NCI-H1436 treated with DMSO at 0.1 percent for 48 hours (cell line): ENCODE results near the gene LAIR1.
"Not testable (repeated sequence)": the region's sequence is repeated elsewhere in the genome, so short reads cannot be mapped to it uniquely, and the experiment has no call there.

Source experiments
- DNase-seq: peaks from one replicate; lab custom pipeline; 2025; lab: John Stamatoyannopoulos, UW

Gene LAIR1, protein sequence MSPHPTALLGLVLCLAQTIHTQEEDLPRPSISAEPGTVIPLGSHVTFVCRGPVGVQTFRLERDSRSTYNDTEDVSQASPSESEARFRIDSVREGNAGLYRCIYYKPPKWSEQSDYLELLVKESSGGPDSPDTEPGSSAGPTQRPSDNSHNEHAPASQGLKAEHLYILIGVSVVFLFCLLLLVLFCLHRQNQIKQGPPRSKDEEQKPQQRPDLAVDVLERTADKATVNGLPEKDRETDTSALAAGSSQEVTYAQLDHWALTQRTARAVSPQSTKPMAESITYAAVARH

DNA sequence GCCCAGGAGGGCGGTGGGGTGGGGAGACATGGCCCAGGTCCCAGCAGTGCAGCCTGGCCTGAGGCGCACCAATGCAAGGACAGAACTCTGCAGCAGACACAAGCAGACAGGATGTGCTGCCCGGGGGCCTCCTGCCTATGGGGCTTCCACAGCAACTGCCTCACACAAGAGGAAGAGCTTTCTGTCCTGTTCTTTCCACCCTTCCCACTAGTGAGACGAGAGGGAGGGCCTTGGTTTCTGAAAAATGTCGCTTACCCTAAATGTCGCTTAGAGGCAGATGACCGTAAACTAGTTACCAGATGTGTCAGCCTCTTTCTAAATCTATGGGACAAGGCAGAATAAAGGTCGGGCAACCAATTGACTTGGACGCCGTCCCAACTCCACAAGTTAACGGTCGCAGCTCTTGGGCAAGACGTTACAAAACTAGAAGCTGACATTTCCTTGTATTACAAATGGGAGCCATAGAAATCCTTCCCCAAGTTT, at the start of gene LAIR1:
LAIR1 (minus strand) TSS at position 157 of the 483 bp plus-strand sequence; CDS start at position 30, 127 bp downstream.
- DNase-seq: no peak

DNA sequence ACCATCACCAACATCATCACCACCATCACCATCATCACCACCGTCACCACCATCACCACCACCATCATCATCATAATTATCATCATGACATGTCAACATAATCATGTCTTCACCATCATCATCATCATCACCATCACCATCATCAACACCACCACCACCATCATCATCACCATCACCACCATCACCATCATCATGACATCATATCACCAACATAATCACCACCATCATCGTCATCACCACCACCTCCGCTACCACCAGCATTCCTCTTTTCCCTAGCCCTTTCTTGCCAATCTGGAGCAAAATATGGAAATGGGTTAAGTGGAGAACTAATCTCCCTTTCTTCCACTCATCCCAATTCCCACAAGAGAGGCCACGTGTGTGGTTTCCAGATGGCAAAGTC, 49.4 kb upstream of the LAIR1 start:
- DNase-seq: no peak

DNA sequence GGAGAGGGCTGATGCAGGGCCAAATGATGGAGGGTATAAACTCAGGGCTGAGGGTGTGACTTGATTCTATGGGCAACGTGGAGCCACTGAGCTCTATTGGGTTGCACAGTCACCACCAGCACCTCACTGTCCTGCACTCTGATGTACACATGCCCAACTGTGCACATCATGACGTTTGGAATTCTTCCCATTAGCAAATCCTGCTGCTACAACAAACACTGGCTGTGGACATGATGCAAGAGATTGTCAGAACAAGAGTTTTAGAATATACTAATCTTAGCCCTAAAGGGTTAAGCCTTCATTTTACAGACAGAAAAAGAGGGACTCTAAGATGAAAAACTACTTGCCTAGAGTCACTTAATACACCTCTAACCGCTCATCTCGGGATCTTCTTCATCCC, 48.1 kb upstream of the LAIR1 start:
- DNase-seq: no peak

DNA sequence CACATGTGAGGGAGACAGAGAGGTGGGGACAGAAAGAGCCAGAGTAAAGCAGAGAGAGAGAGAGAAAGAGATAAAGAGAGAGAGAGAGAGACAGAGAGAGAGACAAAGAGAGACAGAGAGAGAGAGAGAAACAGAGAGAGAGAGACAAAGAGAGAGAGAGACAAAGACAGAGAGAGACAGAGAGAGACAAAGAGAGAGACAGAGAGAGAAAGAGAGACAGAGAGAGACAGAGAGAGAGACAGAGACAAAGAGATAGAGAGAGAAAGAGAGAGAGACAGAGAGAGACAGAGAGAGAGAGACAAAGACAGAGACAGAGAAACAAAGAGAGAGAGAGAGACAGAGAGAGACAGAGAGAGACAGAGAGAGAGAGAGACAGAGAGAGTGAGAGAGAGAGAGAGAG, 46.3 kb upstream of the LAIR1 start:
- no peak for DNase-seq

DNA sequence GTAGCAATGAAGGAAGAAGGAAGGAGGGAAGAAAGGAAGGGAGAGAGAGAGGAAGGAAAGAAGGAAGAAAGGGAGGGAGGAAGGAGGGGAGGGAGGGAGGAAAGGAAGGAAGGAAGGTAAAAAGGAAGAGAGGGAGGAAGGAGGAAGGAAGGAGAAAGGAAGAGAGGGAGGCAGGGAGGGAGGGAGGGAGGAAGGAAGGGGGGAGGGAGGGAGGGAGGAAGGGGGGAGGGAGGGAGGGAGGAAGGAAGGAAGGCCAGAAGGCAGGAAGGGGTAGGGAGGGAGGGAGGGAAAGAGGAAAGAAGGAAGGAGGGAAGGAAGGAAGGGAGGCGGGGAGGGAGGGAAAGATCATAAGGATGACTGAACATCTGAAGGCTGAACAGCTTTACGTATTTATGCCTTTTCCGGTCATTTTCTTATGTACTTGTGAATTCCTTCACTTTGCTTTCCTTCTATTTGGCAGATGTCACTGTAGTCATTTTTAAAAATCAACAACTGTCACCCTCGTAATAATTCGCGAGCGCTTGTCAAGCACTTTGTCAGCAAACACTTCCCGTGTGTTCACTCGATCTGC, 43.8 kb upstream of the LAIR1 start:
- no peak for DNase-seq

DNA sequence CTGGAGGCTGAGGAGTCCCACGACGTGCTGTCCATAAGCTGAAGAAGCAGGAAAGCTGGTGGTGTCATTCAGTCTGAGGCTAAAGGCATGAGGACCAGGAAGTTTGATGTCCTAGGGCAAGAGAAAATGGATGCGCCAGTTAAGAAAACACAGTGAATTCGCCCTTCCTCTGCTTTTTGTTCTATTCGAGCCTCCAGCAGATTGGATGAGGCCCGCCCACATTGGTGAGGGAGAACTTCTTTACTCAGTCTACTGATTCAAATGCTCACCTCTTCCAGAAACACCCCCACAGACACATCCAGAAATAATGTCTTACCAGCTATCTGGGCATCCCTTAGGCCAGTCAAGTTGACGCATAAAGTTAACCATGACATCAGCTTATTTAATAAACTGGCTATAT, 43.0 kb upstream of the LAIR1 start:
- DNase-seq: no peak

DNA sequence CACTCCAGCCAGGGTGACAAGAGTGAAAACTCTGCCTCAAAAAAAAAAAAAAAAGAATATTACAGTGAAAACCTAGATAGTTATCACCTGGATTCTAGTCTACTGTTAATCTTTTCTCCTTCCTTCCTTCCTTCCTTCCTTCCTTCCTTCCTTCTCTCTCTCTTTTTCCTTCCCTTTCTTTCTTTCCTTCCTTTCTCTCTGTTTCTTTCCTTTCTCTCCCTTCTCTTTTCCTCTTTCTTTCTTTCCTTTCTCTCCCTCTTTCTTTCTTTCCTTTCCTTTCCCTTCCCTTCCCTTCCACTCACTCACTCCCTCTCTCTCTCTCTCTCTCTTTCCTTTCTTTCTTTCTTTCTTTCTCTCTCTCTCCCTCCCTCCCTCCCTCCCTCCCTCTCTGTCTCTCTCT, 40.9 kb upstream of the LAIR1 start:
- no peak for DNase-seq

DNA sequence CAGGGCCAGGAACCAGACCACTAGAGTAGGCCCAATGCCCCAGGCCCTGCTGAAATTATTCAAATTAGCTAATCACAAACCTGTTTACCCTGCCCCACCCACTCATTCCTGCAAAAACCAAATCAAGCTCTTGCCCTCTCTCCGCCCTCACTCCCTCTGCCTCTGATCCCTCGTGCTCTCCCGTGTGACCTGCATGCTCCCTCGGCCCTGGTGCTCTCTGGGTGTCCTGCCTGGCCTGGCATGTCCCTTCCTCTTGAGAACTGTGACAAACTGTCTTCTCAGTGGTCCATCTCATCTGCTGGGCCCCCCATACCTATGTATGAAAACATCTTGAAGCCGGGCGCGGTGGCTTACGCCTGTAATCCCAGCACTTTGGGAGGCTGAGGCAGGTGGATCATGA, 38.3 kb upstream of the LAIR1 start:
- DNase-seq: no peak

DNA sequence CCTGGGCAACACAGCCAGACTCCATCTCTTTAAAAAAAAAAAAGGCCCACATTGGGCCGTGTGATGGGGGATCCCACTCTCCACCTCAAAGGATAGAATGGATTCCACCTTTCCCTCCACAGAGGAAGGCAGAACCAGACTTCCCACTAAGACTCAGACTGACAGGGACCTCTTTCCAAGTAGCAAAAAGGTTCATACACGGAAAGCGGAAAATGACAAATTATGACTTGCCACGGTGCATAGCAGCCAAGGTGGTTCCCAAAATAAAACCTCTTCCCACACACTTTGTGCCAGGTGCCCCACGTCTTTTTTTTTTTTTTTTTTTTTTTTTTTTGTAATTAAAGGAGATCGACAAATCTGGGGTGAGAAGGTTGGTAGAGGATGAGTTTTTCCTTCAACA, 36.2 kb upstream of the LAIR1 start:
- no peak for DNase-seq

DNA sequence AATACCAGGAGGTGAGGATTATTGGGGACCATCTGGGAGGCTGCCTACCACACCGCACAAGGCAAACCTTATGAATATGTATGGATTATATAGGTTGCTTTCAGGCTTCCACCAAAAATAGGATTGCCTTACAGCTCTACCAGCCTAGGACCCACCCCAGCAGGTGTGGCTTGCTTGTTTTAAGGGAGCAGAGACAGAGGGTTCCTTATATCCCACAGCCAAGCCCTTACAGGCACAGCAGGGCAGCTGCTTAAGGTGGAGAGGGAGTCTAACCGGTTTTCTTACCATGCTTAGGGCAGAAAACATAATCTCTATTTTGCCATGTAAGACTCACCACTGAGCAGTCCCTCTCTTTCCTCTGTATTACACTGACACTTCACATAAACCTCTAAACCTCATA, 34.5 kb upstream of the LAIR1 start:
- DNase-seq: no peak

DNA sequence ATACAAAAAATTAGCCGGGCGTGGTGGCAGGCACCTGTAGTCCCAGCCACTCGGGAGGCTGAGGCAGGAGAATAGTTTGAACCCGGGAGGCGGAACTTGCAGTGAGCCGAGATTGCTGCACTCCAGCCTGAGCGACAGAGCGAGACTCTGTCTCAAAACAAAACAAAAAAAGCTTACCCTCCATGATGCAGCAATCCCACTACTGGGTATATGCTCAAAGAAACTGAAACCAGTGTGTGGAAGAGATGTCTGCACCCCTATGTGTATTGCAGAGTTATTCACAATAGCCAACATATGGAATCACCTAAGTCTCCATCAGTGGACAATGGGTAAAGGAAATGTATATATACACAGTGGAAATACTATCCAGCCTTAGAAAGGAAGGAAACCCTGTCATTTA, 31.0 kb upstream of the LAIR1 start:
- DNase-seq: no peak

DNA sequence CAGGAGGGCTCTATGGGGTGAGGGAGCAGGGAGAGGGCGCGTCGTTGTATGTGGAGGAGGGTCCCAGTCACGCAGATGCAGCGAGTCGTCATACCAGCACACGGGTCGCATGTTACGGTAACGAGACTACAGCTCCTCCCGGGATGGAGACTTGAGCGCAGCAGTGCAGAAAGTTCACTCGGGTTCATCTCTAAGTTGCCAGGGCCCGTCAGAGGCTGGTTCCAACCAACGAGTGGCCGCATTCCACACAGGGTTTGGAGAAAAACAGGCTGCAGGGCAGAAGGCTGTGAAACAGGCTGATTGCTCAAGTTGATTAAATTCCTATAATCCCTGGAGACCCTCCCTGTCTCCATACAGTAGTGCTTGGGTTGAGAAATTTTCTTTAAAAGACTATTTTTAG, 28.6 kb upstream of the LAIR1 start:
- DNase-seq: no peak

DNA sequence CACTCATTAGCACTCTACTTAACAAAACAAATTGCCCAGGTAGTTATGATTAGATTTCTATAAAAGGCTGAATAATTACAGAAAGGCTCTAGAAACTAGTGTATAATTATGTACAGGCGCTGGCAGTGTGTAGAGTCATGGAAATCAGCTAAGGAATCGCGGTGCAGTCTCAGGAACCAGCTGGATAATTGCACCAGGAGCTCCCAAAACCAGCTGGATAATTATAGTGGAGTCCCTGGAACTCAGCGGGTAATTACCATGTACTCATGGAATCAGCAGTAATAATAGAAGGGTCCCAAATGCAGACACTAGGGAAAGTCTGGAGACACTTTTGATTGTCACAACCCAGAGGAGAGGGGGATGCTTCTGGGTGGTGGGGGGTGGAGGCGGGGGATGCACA, 27.4 kb upstream of the LAIR1 start:
- DNase-seq: no peak

DNA sequence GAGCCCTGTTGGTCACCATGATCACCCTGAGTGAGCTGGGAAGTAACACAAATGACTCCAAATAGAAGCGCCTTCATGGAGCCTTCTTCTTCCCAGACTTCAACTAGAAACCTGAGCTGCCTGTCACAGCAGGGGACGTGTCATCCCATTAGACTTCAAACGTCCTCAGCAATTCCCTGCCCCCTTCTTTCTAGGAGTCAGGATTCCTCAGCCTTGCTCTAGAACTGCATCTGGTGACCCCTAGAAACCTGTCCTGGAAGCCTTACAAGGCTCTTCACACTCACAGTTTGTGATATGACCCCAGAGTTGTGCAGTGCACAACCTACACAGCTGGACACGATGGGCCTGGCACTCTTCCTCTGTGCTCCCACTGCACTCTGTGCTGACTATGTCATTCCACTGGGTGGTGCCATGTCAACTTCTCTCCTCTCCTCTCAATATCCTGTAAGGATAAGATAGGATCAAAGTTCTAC, 26.9 kb upstream of the LAIR1 start:
- DNase-seq: no peak

DNA sequence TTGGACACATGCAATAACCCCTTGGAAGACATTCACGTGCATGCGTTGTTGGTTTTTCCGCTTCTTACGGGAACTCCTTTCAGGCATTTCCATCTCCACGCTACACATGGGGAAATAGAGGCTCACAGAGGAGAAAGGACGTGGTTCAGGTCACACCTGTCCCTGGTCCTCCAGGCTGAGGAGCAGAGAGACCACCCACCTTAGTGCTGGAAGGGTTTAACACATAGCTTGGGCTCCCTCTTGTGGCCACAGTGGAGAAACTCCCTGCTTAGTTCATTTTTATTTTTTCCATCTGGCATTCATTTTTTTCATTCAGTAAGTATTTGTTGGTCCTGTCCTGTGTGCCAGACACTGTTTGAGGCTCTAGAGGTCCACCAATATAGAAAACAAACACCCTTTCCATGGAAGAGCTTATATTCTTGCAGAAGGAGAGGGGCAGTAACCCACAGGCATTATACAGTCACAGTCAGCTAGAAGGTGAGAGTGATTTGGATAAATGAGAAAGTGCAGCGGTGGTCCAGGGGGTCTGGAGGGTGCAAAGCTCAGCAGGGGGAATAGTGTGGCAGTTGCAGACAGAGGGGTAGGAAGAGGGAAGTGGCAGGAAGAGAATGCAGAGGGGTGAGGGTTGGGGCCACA, 26.3 kb upstream of the LAIR1 start:
- DNase-seq: no peak

DNA sequence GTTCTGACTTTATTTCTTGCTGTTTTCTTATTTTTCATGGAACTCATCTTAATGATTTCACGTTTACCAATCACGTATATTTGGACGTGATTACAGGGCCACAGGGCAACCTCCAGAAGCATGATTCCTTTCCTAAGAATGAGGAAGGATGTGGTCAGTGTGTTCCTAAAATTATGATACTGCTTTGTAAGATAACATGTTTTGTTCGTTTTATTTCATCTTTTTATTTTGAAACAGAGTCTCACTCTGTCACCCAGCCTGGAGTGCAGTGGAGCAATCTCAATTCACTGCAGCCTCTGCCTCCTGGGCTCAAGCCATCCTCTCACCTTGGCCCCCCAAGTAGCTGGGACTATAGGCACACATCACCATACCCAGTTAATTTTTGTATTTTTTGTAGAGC, 24.8 kb upstream of the LAIR1 start:
- no peak for DNase-seq

DNA sequence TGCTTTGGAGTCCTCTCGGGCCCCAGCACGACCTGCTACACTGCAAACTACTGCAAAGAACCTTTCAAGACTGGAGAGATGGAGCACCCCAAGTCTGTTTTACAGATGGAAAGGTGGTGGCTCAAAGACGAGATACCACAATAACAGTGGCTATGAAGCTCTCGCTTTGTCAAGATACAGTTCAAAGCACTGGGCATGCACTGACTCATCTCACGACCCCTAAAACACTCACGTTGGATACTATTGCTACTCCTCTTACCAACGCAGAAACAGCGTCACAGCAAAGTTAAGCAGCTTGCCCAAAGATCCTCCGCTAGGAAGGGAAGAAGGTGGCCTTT, 24.0 kb upstream of the LAIR1 start:
- DNase-seq: no peak

DNA sequence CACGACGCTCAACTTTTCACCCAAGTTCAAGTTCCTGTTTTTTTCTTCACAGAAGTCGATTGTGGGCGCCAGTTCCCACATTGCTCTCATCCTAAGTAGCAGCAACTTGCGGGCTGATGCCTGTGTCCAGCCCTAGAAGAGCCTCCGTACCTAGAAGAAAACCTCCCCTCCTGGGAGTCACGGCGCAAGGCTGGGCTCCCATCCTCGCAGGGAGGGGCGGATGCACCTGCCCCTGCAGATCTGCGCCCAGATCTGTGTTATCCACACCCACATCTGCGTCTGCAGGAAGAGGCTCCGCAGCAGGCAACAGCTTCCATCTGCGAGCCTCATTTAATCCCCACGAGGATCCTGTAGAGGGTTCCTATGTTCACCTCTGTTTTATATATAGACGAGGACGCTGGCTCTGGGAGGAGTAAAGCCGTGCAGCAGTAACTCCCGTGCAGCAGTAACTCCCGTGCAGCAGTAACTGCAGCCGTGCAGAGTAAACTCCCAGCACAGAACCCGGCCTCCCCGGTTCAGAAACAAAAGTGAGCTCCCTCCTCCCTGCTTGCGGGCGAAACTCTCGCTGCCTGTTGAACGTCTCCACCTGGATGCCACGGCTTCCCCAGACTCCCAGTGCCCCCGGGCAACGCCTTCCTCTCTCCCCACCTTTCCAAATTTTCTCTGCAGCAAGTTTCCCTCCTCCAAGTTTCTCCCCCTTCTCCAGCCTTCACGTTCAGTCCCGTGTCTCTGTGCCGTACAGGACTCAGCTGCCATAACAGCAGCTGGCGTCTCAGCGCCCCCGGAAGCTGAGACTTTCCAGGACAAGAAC, 23.5 kb upstream of the LAIR1 start:
- DNase-seq: no peak

DNA sequence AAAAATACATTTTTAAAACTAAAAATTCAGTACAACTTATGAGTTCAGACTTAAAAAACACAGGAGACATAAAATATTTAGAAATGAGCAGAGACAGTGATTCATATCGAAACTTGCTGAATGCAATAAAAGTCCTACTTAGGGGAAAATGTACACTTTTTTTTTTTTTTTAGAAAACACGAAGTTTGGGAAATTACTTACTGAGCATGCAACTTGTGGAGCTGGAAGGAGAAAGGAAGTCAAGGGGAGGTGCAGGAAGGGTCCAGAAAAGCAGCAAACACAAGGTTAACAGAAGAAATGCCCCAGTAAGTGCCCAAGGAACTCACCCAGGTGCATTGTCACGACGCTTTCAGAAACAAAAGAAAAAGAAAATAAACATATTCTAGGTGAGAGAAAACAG, 18.6 kb upstream of the LAIR1 start:
- DNase-seq: no peak

DNA sequence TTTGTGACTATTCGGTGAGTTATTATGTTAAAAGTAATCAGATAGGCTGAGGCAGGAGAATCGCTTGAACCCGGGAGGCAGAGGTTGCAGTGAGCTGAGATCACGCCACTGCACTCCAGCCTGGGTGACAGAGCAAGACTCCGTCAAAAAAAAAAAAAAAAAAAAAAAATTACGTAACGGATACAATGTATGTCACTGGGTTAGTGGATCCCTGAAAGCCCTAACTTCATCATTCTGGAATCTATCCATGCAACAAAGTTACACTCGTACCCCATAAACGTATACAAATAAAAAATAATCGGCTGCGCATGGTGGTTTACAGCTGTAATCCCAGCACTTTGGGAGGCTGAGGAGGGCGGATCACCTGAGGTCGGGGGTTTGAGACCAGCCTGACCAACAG, 17.3 kb upstream of the LAIR1 start:
- DNase-seq: not testable (repeated sequence)

DNA sequence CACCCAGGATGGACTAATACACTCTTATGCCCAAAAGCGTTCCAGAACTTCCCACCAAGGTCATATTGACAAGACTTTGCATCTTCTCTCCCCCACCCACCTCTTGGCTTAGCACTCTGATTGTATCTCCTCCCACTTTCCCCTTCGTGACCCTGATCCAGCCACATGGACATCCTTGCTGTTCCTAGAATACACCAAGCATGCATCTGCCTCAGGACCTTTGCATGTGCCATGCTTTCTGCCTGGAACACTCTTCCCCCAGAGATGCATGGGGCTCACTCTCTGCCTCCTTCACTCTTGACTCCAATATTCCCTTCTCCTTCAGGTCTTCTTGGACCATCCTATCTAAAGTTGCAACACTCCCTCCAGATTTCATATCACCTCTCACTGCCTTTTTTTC, 16.2 kb upstream of the LAIR1 start:
- no peak for DNase-seq

DNA sequence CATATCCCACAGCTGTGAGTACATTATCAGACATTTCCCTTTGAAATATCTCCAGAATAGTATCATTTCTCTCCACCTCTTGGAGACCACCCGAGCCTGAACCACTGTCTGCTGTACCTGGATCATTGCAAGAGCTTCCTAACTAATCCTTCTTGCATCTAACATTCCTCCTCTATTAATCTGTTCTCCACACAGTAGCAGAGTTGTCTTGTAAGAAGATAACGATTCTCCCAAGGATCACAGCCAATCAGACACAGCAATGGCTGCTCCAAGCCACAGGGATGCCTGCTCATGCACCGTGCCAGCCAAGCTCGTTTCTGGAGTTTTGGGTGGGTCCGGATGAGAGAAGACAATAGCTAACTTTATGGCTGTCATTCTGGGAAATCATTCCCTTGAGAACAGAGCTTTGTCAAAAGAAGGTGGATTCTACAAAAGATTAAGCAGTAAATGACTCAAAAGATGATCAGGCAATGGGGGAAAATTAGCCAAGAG, 14.5 kb upstream of the LAIR1 start:
- no peak for DNase-seq
